HFFc6 (cell line): ENCODE results near the gene F12. TPM values are rescaled to one million over a fixed set of nuclear protein-coding genes. Genes with fewer than 3 reads are reported as not detected.

ENCODE experiments used
- DNase-seq: peaks from one replicate; pipeline ENCODE4 v3.0.0-alpha.2; 2018
- H3K27ac Mint-ChIP-seq: 2 replicates; pipeline ENCODE4 v1.8.0; 2020; ENCODE audit warnings: mild to moderate bottlenecking, mixed read lengths
- H3K27me3 Mint-ChIP-seq: 2 replicates; pipeline ENCODE4 v1.8.0; 2021; ENCODE audit warnings: mild to moderate bottlenecking, moderate library complexity, mixed read lengths; ENCODE audit not compliant: insufficient read depth
- H3K36me3 Mint-ChIP-seq: 2 replicates; pipeline ENCODE4 v1.8.0; 2021; ENCODE audit warnings: low read depth, mixed read lengths
- H3K4me1 Mint-ChIP-seq: 2 replicates; pipeline ENCODE4 v1.8.0; 2020; ENCODE audit warnings: low read depth, mixed read lengths
- H3K4me3 Mint-ChIP-seq: 2 replicates; pipeline ENCODE4 v1.8.0; 2020; ENCODE audit warnings: mild to moderate bottlenecking, moderate library complexity, mixed read lengths
- H3K9me3 Mint-ChIP-seq: 2 replicates; pipeline ENCODE4 v1.8.0; 2020; ENCODE audit warnings: mild to moderate bottlenecking, mixed read lengths
- CTCF ChIP-seq: fragments of 200-600 bp; sonication (generic); IDR thresholded peaks from 2 replicates; pipeline ENCODE4 v1.5.0; 2021; ENCODE audit warnings: antibody characterized with exemption, mild to moderate bottlenecking
- total RNA-seq, 6 experiments: library from RNA; stranded (reverse); fragmentation: NEBNext Ultra II Directional; extraction: Animal tissue kit (Norgen Biotek cat#: 25700); gene quantifications; 2 replicates in 1 of 6; 3 replicates in 5 of 6; pipeline ENCODE4 v1.2.3, GENCODE V29; 2021

F12 gene
- total RNA-seq, 6 experiments from 2014 or later, result 0.63 to 1.2 (median 0.87) TPM

DNA sequence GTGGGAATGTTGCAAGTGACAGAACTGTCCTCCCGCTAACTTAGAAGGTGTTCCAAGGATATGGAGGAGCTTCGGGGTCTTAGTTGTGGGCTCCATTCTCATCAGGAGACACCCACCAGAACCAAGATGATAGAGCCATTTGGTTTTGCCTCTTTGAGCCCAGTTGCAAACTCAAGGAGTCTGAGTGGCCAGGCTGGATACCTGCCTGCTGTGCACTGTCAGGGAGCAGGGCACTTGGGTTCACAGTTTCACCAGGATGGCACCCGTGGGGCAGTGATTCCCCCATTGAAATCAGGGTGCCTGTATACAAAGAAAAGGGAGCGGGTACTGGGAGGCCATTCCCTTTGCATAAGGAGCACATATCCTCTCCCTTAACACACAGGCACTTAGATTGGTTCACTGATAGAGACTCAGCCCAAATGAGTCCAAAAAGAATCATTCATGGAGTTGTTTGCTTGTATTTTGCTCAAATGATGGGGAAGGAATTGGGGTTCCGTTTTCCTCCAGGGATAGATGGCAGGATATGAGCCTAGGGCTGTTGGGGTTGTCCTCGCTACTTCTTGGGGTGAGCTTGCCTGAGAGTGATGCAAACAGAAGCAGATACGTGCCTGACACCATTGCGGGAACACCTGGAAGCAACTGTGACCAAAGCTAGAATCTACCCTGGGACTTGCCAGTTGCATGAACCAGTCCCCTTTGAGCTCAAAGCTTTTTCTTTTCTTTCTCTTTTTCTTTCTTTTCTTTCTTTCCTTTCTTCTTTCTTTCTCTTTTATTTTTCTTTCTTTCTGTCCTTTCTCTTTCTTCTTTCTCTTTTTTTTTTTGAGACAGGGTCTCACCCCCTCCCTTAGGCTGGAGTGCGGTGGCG lies 35.9 kb upstream of the F12 start:
- H3K27ac Mint-ChIP-seq, result peak overlapping the region; percentile 31; the same call in 1 of the 2 replicates

DNA sequence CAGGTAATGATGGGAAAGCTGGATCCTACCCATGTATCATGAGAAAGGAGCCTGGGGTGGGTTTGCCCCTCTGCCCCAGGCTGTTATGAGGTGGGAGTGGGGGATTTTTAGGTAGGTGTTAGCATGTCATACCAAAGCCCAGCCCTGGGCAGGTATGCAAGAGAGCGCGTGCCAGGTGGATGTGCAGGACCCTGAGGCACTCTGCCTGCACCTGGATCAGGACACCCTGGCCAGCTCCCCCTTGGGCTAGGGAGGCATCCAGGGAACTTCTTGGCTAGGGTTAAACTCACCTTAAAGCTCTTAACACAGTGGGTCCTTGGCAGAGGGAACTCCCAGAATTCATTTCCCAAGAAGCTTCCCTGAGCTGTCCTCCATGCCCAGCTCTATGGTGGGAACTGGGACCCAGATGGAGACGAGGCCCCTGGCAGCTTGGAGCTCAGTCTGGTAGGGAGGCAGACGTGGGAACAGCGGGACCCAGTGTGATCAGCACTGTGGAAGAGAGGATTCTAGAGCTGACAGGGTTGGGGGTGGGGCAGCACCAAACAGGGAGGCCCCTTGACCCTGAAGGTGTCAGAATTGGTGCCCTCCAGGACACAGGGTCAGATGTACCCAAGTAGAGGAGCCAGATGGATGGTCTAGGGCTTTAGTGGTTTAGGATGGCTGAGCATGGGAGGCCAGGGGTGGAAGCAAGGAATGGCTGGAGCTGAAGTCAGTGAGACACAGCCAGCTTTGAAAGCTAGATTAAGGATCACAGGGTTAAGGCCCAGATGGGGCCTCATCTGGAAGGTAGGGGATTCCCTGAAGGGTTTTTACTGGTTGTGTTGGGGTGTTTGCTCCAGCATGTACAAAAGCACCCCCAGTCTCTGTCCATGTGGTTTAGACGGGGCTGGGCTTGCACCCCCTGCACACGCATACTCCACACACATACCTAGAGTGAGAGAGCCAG lies 35.0 kb upstream of the F12 start:
- H3K27me3 Mint-ChIP-seq, result peaks cover 6% of the 10 kb centered on the region
- DNase-seq, result no peak
- H3K9me3 Mint-ChIP-seq, result no peaks in the 10 kb centered on the region
- peaks cover 24% of the 10 kb centered on the region for H3K4me1 Mint-ChIP-seq
- H3K4me3 Mint-ChIP-seq, result no peak overlapping the region
- peaks cover 7% of the 10 kb centered on the region for H3K36me3 Mint-ChIP-seq
- no peak for TF ChIP-seq CTCF
- H3K27ac Mint-ChIP-seq, result no peak overlapping the region

More for the DNA sequence above, 35.9 kb upstream of the F12 start:
- Mint-ChIP-seq H3K27me3 (peaks cover 6% of the 10 kb centered on the region), H3K9me3 (no peaks in the 10 kb centered on the region), H3K4me3 (peak overlapping the region; percentile 77), H3K4me1 (peaks cover 24% of the 10 kb centered on the region), H3K36me3 (no peaks in the 10 kb centered on the region)
- no peak for DNase-seq
- TF ChIP-seq CTCF, result no peak

DNA sequence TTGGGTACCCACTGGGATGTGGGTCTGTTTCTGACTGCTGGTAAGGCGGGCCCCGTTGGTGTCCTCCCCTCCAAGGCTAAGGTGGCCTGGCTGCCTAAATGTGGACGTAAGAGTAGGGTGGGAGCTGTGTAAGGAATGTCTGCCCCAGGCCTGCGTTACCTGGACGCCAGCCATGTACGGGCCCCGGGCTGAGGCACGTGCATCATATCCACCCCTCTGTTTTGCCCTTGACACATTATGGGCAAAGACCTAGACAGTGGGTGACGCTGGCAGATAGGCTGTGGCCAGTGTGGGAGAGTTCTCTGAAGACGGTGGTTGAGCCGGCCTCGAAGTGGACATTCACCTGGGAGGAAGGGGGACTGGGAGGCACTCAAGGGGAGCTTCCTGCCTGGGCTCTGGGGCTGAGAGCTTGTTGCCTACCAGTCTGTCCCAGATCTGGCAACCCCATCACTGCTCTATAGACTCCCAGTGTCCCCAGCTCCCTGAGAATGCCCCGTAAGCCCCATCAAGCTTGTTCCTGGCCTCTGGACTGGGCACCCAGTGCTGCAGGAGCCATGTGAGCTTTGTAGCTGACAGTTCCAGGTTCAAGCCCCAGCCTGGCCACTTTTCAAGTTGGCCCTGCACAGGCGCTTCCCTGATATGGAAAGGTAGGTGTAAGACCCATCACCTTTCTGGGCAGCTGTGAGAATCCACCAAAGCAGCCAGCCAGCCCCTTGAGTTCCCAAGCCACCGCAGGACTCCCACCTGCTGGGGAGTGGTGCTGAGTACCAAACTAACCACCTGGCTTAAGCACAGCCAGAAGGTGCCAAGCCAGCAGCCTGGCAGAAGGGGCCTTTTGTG lies 34.0 kb upstream of the F12 start:
- TF ChIP-seq CTCF, result no peak
- peaks cover 20% of the 10 kb centered on the region for H3K4me1 Mint-ChIP-seq
- no peaks in the 10 kb centered on the region for H3K9me3 Mint-ChIP-seq
- H3K4me3 Mint-ChIP-seq, result no peak overlapping the region
- peaks cover 8% of the 10 kb centered on the region for H3K36me3 Mint-ChIP-seq
- H3K27me3 Mint-ChIP-seq, result peaks cover 6% of the 10 kb centered on the region
- H3K27ac Mint-ChIP-seq, result no peak overlapping the region
- DNase-seq, result no peak

GRCh38 chr5:177442066-177442826 lies 32.9 kb upstream of the F12 start:
- Mint-ChIP-seq H3K9me3 (no peaks in the 10 kb centered on the region), H3K36me3 (peaks cover 19% of the 10 kb centered on the region), H3K4me3 (no peak overlapping the region), H3K4me1 (peaks cover 11% of the 10 kb centered on the region), H3K27me3 (peaks cover 6% of the 10 kb centered on the region), H3K27ac (no peak overlapping the region)
- no peak for TF ChIP-seq CTCF
- no peak for DNase-seq
